B cell (primary cell): ENCODE data around the gene E2F3. TPM values are rescaled to one million over a fixed set of nuclear protein-coding genes. Genes with fewer than 3 reads are reported as not detected.
A peak's percentile ranks its signal among the peaks of the same experiment; 100 is the strongest.

Experiments used
- ATAC-seq: fragments of 200-7000 bp; cut with Tn5 transposase; one replicate; pipeline ENCODE4 v1.10.0; 2021; ENCODE audit warnings: low read depth, mild to moderate bottlenecking, moderate number of reproducible peaks, moderate library complexity
- CTCF ChIA-PET: fragments of 350-600 bp; sonication (Branson Sonifier 250); formaldehyde crosslinking; loops from one replicate; lab custom pipeline; 2021; ENCODE audit warnings: antibody characterized with exemption, inconsistent platforms; lab: Charles Lee
- POLR2A ChIA-PET: fragments of 350-600 bp; sonication (Branson Sonifier 250); formaldehyde crosslinking; loops from one replicate; lab custom pipeline; 2021; ENCODE audit warnings: antibody characterized with exemption; lab: Charles Lee
- DNase-seq: peaks from one replicate; pipeline ENCODE4 v3.0.0; 2013
- H2AFZ ChIP-seq: 2 replicates; pipeline ENCODE4 v1.6.1; 2012; ENCODE audit warnings: mild to moderate bottlenecking, low read depth, low read length; ENCODE audit not compliant: insufficient read depth, poor library complexity, severe bottlenecking
- H3K27ac ChIP-seq, 2 donors: 1 replicate in 1 of 2; 2 replicates in 1 of 2; pipeline ENCODE4 v1.5.1; 2012 to 2013; ENCODE audit warnings: low read length in 2 of 2, mild to moderate bottlenecking in 2 of 2, moderate library complexity in 1 of 2
- H3K27me3 ChIP-seq, 4 experiments: fragments of 200-600 bp in 1 of 4; sonication (generic) in 1 of 4; replicated peaks in 1 of 4; 1 replicate in 2 of 4; 2 replicates in 2 of 4; pipeline versions ENCODE4 v1.6.1 to v1.7.0; 2013 to 2016; ENCODE audit warnings: low read length in 3 of 4, mild to moderate bottlenecking in 2 of 4, mixed read lengths in 1 of 4, moderate library complexity in 1 of 4; ENCODE audit not compliant: insufficient read depth in 4 of 4, control insufficient read depth in 3 of 4; ENCODE audit errors: control extremely low read depth in 1 of 4
- H3K36me3 ChIP-seq, 2 experiments: replicated peaks in 1 of 2; 1 replicate in 1 of 2; 2 replicates in 1 of 2; pipeline versions ENCODE4 v1.6.1 to v1.7.1; 2013; ENCODE audit warnings: low read length in 1 of 2; ENCODE audit not compliant: insufficient read depth in 2 of 2, control insufficient read depth in 1 of 2; ENCODE audit errors: control extremely low read depth in 1 of 2, extremely low read depth in 1 of 2
- H3K4me1 ChIP-seq, 2 donors: fragments of 200-600 bp in 1 of 2; sonication (generic) in 1 of 2; 1 replicate in 1 of 2; 2 replicates in 1 of 2; pipeline versions ENCODE4 v1.5.1 to v1.6.1; 2013 to 2017; ENCODE audit warnings: low read length in 2 of 2; ENCODE audit not compliant: control insufficient read depth in 2 of 2, insufficient read depth in 2 of 2
- H3K4me2 ChIP-seq: replicated peaks from 2 replicates; pipeline ENCODE3; 2012; ENCODE audit warnings: mild to moderate bottlenecking, low read depth, low read length; ENCODE audit not compliant: poor library complexity, severe bottlenecking
- H3K4me3 ChIP-seq, 5 experiments: fragments of 200-600 bp in 1 of 5; sonication (generic) in 1 of 5; 1 replicate in 3 of 5; 2 replicates in 2 of 5; pipeline versions ENCODE4 v1.5.1 to v1.7.0; 2011 to 2016; ENCODE audit warnings: low read length in 4 of 5, mild to moderate bottlenecking in 4 of 5, low read depth in 2 of 5, control low read depth in 1 of 5, moderate library complexity in 1 of 5; ENCODE audit not compliant: insufficient read depth in 1 of 5; ENCODE audit errors: control extremely low read depth in 1 of 5, extremely low read depth in 1 of 5
- H3K79me2 ChIP-seq: fragments of 200-600 bp; sonication (generic); one replicate; pipeline ENCODE4 v1.6.0; 2016; ENCODE audit warnings: low read length; ENCODE audit not compliant: control insufficient read depth, insufficient read depth
- H3K9ac ChIP-seq: fragments of 200-600 bp; sonication (generic); 2 replicates; pipeline ENCODE4 v1.6.1; 2017; ENCODE audit warnings: mild to moderate bottlenecking, low read length, moderate library complexity
- H3K9me3 ChIP-seq, 3 donors: one replicate each; pipeline versions ENCODE4 v1.6.1 to v1.7.1; 2013; ENCODE audit warnings: low read length in 2 of 3; ENCODE audit not compliant: control insufficient read depth in 2 of 3, insufficient read depth in 1 of 3; ENCODE audit errors: control extremely low read depth in 1 of 3
- H4K20me1 ChIP-seq: 2 replicates; pipeline ENCODE4 v1.6.0; 2012; ENCODE audit warnings: mild to moderate bottlenecking, low read length; ENCODE audit not compliant: insufficient read depth, control insufficient read depth, poor library complexity, severe bottlenecking
- H3K27ac Mint-ChIP-seq: one replicate; pipeline ENCODE4 v1.8.0; 2021; ENCODE audit warnings: mixed read lengths
- H3K27me3 Mint-ChIP-seq: one replicate; pipeline ENCODE4 v1.8.0; 2021; ENCODE audit warnings: mixed read lengths
- H3K4me1 Mint-ChIP-seq: one replicate; pipeline ENCODE4 v1.8.0; 2021; ENCODE audit warnings: mixed read lengths
- H3K4me3 Mint-ChIP-seq: one replicate; pipeline ENCODE4 v1.8.0; 2021; ENCODE audit warnings: mixed read lengths
- H3K9me3 Mint-ChIP-seq: one replicate; pipeline ENCODE4 v1.8.0; 2022; ENCODE audit warnings: mixed read lengths; ENCODE audit not compliant: insufficient read depth
- CTCF ChIP-seq: fragments of 200-600 bp; IDR thresholded peaks from one replicate; pipeline ENCODE4 v1.8.0; 2022; ENCODE audit warnings: antibody characterized with exemption, mild to moderate bottlenecking
- EZH2 ChIP-seq: IDR thresholded peaks from 2 replicates; pipeline ENCODE4 v1.6.1; 2012; ENCODE audit warnings: borderline replicate concordance, low read depth, mild to moderate bottlenecking, moderate library complexity, low read length; ENCODE audit not compliant: insufficient read depth, poor library complexity, severe bottlenecking
- WGBS: methylation state at CpG from one replicate; pipeline ENCODE4 v1.1.5; 2013; ENCODE audit warnings: missing lambda C conversion rate; ENCODE audit not compliant: insufficient coverage; 5-methylcytosine and 5-hydroxymethylcytosine counted together
- intact Hi-C: fragments of 100-400 bp; cut with micrococcal nuclease; formaldehyde crosslinking; loops from one replicate; pipeline ENCODE4 v1.10.0; 2022
- polyA plus RNA-seq: library from polyadenylated mRNA; depleted of rRNA; stranded (reverse); fragments of >200 nt; gene quantifications from 2 replicates; pipeline ENCODE4 v1.2.3, GENCODE V29; 2012
- total RNA-seq, 2 donors: library from RNA; stranded (reverse); fragments of 120-200 nt in 1 of 2; gene quantifications; 1 replicate in 1 of 2; 2 replicates in 1 of 2; pipeline versions ENCODE4 v1.2.3 to v1.2.4, GENCODE V29; 2013 to 2022

E2F3 gene
- total and polyA plus RNA-seq, 2 donors (not counting 1 experiment from before 2014, with no cell fraction given): 2.2 to 8.3 TPM

DNA sequence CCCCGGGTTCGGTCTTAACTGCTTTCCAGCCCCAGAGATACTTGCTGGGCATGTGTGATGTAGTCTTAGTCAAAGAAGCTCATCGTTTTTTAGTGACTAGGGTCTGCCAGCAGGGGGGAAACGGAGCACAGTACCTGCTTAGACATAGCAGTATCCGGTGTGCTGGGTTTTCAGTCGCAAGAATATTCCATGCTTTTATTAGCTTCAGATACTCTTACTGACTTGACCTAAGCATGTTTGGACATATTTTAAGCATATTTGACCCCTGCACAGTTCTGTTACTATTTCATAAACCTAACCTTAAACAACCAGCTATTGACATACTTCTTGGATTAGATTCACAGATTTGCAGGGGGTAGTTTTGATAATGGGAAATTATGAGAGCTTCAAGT lies 3.0 kb downstream of the E2F3 start:
- peak overlapping the region; percentile 86 for H3K9ac ChIP-seq
- CTCF ChIA-PET: interaction anchor here (0.8 to 2.6 kb wide), 22 partner anchors 9 to 1190 kb away, joined by 3 to 46 read pairs (median 5); partner anchors contain the start of gene CDKAL1
- peak overlapping the region; percentile 67 to 86 (median 79) for H3K4me3 ChIP-seq
- Mint-ChIP-seq H3K4me1 (peaks cover 42% of the 10 kb centered on the region), H3K9me3 (no peaks in the 10 kb centered on the region), H3K27ac (peak overlapping the region; percentile 88), H3K27me3 (no peaks in the 10 kb centered on the region), H3K4me3 (peak overlapping the region; percentile 89)
- ATAC-seq (peak; percentile 9), DNase-seq (peak; percentile 81)
- POLR2A ChIA-PET: interaction anchor here (0.5 to 1.2 kb wide), 4 partner anchors 14 to 193 kb away, joined by 3 to 5 read pairs (median 4); partner anchors contain the start of gene MBOAT1
- no peaks in the 10 kb centered on the region for H4K20me1 ChIP-seq
- intact Hi-C loops: loop anchor here (1.0 kb wide), 1 partner anchor 124 kb away; no protein-coding TSS in a partner anchor
- no peaks in the 10 kb centered on the region for H3K27me3 ChIP-seq
- H3K4me2 ChIP-seq: peak overlapping the region; percentile 96
- WGBS: 0% methylated on average over 6 of the region's 6 CpGs
- no peaks in the 10 kb centered on the region for H3K9me3 ChIP-seq
- TF ChIP-seq EZH2 (no peak), CTCF (peak; percentile 78)
- peaks cover 24 to 30% of the 10 kb centered on the region in 2 donors for H3K4me1 ChIP-seq
- peak overlapping the region; percentile 77 to 95 for H3K27ac ChIP-seq
- H3K36me3 ChIP-seq: peaks cover 1 to 8% of the 10 kb centered on the region in 2 experiments
- H2AFZ ChIP-seq: peak overlapping the region; percentile 84
- H3K79me2 ChIP-seq: peaks cover 28% of the 10 kb centered on the region

DNA sequence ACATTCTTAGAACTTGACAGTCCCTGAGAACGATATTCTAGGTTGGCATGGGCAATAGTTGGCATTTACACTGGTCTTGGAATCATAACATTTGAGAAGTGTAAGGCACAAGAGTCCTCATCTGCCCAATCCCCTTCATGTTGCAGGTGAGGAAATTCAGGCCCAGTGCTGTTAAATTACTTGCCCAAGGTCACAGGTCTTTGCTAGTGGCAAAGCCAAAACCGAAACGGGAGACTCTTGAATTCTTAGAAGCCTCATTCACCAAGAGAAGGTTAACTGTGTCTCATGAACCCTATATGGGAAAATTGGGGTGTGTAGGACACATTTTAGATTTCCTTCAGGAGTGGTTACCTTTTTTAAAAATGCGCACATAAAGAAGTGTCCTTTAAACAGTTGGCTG lies 7.2 kb downstream of the E2F3 start:
- Histone ChIP-seq H3K79me2 (peaks cover 70% of the 10 kb centered on the region), H3K9ac (peak overlapping the region; percentile 42), H2AFZ (no peak overlapping the region), H3K27ac (peak overlapping the region; percentile 35 to 71), H3K4me1 (peaks cover 27 to 39% of the 10 kb centered on the region in 2 donors), H4K20me1 (peaks cover 22% of the 10 kb centered on the region), H3K4me2 (peak overlapping the region; percentile 62), H3K27me3 (no peaks in the 10 kb centered on the region), H3K9me3 (no peaks in the 10 kb centered on the region), H3K36me3 (peaks cover 1 to 10% of the 10 kb centered on the region in 2 experiments), H3K4me3 (no peak overlapping the region)
- no peaks in the 10 kb centered on the region for H3K27me3 Mint-ChIP-seq
- peaks cover 48% of the 10 kb centered on the region for H3K4me1 Mint-ChIP-seq
- no CpG with 5 or more reads among the region's 4 CpGs for WGBS
- DNase-seq (no peak), ATAC-seq (no peak)
- ChIA-PET CTCF (interaction anchor here (1.4 kb wide), 1 partner anchor 119 kb away, joined by 4 read pairs; no protein-coding TSS in a partner anchor), POLR2A (no interaction called here)
- H3K4me3 Mint-ChIP-seq: peak overlapping the region; percentile 69
- intact Hi-C loops: no loop called here
- TF ChIP-seq CTCF (no peak), EZH2 (no peak)
- peak overlapping the region; percentile 56 for H3K27ac Mint-ChIP-seq
- no peaks in the 10 kb centered on the region for H3K9me3 Mint-ChIP-seq
